Measurements from ENCODE around the gene RAB11FIP3. TPM values are rescaled to one million over a fixed set of nuclear protein-coding genes. Genes with fewer than 3 reads are reported as not detected.

Gene RAB11FIP3
- total RNA-seq, 1 experiment from 2014 or later, result 12.7 TPM

GRCh38 chr16:540645-541340 lies 115.3 kb downstream of the RAB11FIP3 start:
- Histone ChIP-seq H3K4me2 (ENCODE audit: low read length) (no peak overlapping the region), H4K20me1 (ENCODE audit: low read length) (no peaks in the 10 kb centered on the region), H3K9ac (ENCODE audit: low read length) (no peak overlapping the region)

GRCh38 chr16:543301-544164 lies 118.1 kb downstream of the RAB11FIP3 start:
- H3K4me3 ChIP-seq (ENCODE audit: low read length), result no peak overlapping the region
- CTCF ChIA-PET, result no interaction called here
- ATAC-seq, result no peak
- H4K20me1 ChIP-seq (ENCODE audit: low read length), result no peaks in the 10 kb centered on the region
- POLR2A ChIA-PET (ENCODE audit: unreplicated experiment), result no interaction called here
- H3K27ac ChIP-seq (ENCODE audit: low read length), result no peak overlapping the region
- no TSS peak for BruUV-seq (replicated peaks)
- intact Hi-C loops (cut with micrococcal nuclease), result no loop called here
- H3K9me2 ChIP-seq (replicated peaks; ENCODE audit: low read length), result no peaks in the 10 kb centered on the region
- no peaks in the 10 kb centered on the region for H3K9me3 ChIP-seq (ENCODE audit: low read length)
- no peaks in the 10 kb centered on the region for H3K36me3 ChIP-seq (ENCODE audit: low read depth, low read length)
- no peak overlapping the region for H3K4me2 ChIP-seq (ENCODE audit: low read length)
- no peak for DNase-seq
- peaks cover 55% of the 10 kb centered on the region for H3K79me2 ChIP-seq (ENCODE audit: low read length)
- no peak overlapping the region for H2AFZ ChIP-seq (ENCODE audit: low read length)
- H3K27me3 ChIP-seq (ENCODE audit: low read length), result no peaks in the 10 kb centered on the region
- H3F3A ChIP-seq (ENCODE audit: low read length, unreplicated experiment), result no peaks in the 10 kb centered on the region
- no peak overlapping the region for H3K9ac ChIP-seq (ENCODE audit: low read length)
- H3K4me1 ChIP-seq (ENCODE audit: insufficient read depth, low read length), result no peaks in the 10 kb centered on the region
- TF ChIP-seq EZH2phosphoT487 (IDR thresholded peaks at IDR 0.05; ENCODE audit: borderline replicate concordance, low read length), result no peak
- no peak for TF ChIP-seq EZH2 (IDR thresholded peaks at IDR 0.05; ENCODE audit: low read length, unreplicated experiment)
- no peak for TF ChIP-seq CTCF (conservative IDR thresholded peaks at IDR 0.05; ENCODE audit: low read depth, low read length)

More at GRCh38 chr16:540645-541340, 115.3 kb downstream of the RAB11FIP3 start:
- no peak overlapping the region for H3K27ac ChIP-seq (ENCODE audit: low read length)
- POLR2A ChIA-PET (ENCODE audit: unreplicated experiment), result no interaction called here
- no peak for DNase-seq
- no peaks in the 10 kb centered on the region for H3F3A ChIP-seq (ENCODE audit: low read length, unreplicated experiment)
- no peaks in the 10 kb centered on the region for H3K9me3 ChIP-seq (ENCODE audit: low read length)
- BruUV-seq (replicated peaks), result no TSS peak
- H3K4me3 ChIP-seq (ENCODE audit: low read length), result no peak overlapping the region
- H3K79me2 ChIP-seq (ENCODE audit: low read length), result peaks cover 82% of the 10 kb centered on the region
- H3K9me2 ChIP-seq (replicated peaks; ENCODE audit: low read length), result no peaks in the 10 kb centered on the region
- no peak for TF ChIP-seq EZH2phosphoT487 (IDR thresholded peaks at IDR 0.05; ENCODE audit: borderline replicate concordance, low read length)
- TF ChIP-seq EZH2 (IDR thresholded peaks at IDR 0.05; ENCODE audit: low read length, unreplicated experiment), result no peak
- no peak for TF ChIP-seq CTCF (conservative IDR thresholded peaks at IDR 0.05; ENCODE audit: low read depth, low read length)
- ATAC-seq, result no peak
- CTCF ChIA-PET, result no interaction called here
- no peaks in the 10 kb centered on the region for H3K27me3 ChIP-seq (ENCODE audit: low read length)
- no peaks in the 10 kb centered on the region; the same call in 1 of the 2 replicates for H3K36me3 ChIP-seq (ENCODE audit: low read depth, low read length)
- intact Hi-C loops (cut with micrococcal nuclease), result no loop called here
- peaks cover 4% of the 10 kb centered on the region for H3K4me1 ChIP-seq (ENCODE audit: insufficient read depth, low read length)
- H2AFZ ChIP-seq (ENCODE audit: low read length), result no peak overlapping the region

GRCh38 chr16:544517-544916 lies 119.1 kb downstream of the RAB11FIP3 start:
- CTCF ChIA-PET, result no interaction called here

More at GRCh38 chr16:544517-544916, 119.1 kb downstream of the RAB11FIP3 start:
- Histone ChIP-seq H3F3A (ENCODE audit: low read length, unreplicated experiment) (no peaks in the 10 kb centered on the region), H3K9ac (ENCODE audit: low read length) (no peak overlapping the region), H4K20me1 (ENCODE audit: low read length) (no peaks in the 10 kb centered on the region), H2AFZ (ENCODE audit: low read length) (no peak overlapping the region), H3K27me3 (ENCODE audit: low read length) (no peaks in the 10 kb centered on the region), H3K27ac (ENCODE audit: low read length) (no peak overlapping the region), H3K36me3 (ENCODE audit: low read depth, low read length) (no peaks in the 10 kb centered on the region), H3K79me2 (ENCODE audit: low read length) (peaks cover 46% of the 10 kb centered on the region), H3K9me3 (ENCODE audit: low read length) (no peaks in the 10 kb centered on the region), H3K4me3 (ENCODE audit: low read length) (no peak overlapping the region), H3K4me1 (ENCODE audit: insufficient read depth, low read length) (no peaks in the 10 kb centered on the region), H3K9me2 (replicated peaks; ENCODE audit: low read length) (no peaks in the 10 kb centered on the region), H3K4me2 (ENCODE audit: low read length) (no peak overlapping the region)
- TF ChIP-seq CTCF (conservative IDR thresholded peaks at IDR 0.05; ENCODE audit: low read depth, low read length) (no peak), EZH2 (IDR thresholded peaks at IDR 0.05; ENCODE audit: low read length, unreplicated experiment) (no peak), EZH2phosphoT487 (IDR thresholded peaks at IDR 0.05; ENCODE audit: borderline replicate concordance, low read length) (no peak)
- ATAC-seq (no peak), DNase-seq (no peak)
- intact Hi-C loops (cut with micrococcal nuclease), result no loop called here
- BruUV-seq (replicated peaks), result no TSS peak
- POLR2A ChIA-PET (ENCODE audit: unreplicated experiment), result no interaction called here
